Panc1 (cell line): Measurements from ENCODE around the gene SPTSSA. TPM values are rescaled to one million over a fixed set of nuclear protein-coding genes. Genes with fewer than 3 reads are reported as not detected.

ENCODE experiments used
- ATAC-seq: fragments of 200-7000 bp; cut with Tn5 transposase; 2 replicates; pipeline ENCODE4 v1.9.1; 2020; ENCODE audit warnings: mild to moderate bottlenecking, moderate library complexity
- BruUV-seq: library from RNA; stranded (reverse); fragments of 400-500 nt; replicated peaks from 2 replicates; lab custom pipeline; 2021; lab: Mats Ljungman, UMichigan
- CTCF ChIA-PET: fragments of 300-600 bp; sonication (Branson Sonifier 250); formaldehyde crosslinking; loops from one replicate; lab custom pipeline; 2022; ENCODE audit warnings: antibody characterized with exemption; lab: Charles Lee
- POLR2A ChIA-PET: fragments of 300-600 bp; sonication (Branson Sonifier 250); formaldehyde crosslinking; loops from one replicate; lab custom pipeline; 2022; ENCODE audit warnings: antibody characterized with exemption; lab: Charles Lee
- DNase-seq: peaks from one replicate; pipeline ENCODE4 v3.0.0-alpha.2; 2010; ENCODE audit warnings: low read depth, low spot score
- H3K27ac ChIP-seq: 2 replicates; pipeline ENCODE4 v1.5.1; 2011; ENCODE audit warnings: mild to moderate bottlenecking, low read length, inconsistent platforms
- H3K27me3 ChIP-seq: fragments of 200-500 bp; sonication (Bioruptor generic); 2 replicates; pipeline ENCODE4 v1.6.0; 2014; ENCODE audit warnings: low read length, inconsistent platforms; ENCODE audit not compliant: control insufficient read depth, insufficient read depth
- H3K36me3 ChIP-seq: fragments of 200-500 bp; sonication (Bioruptor generic); 2 replicates; pipeline ENCODE4 v1.5.1; 2014; ENCODE audit warnings: inconsistent platforms, mild to moderate bottlenecking, low read length, moderate library complexity; ENCODE audit not compliant: control insufficient read depth, insufficient read depth
- H3K4me1 ChIP-seq: 2 replicates; pipeline ENCODE4 v1.5.1; 2011; ENCODE audit warnings: inconsistent platforms, mild to moderate bottlenecking, low read length, moderate library complexity; ENCODE audit not compliant: control insufficient read depth, insufficient read depth
- H3K4me3 ChIP-seq, 2 experiments: 2 replicates each; pipeline ENCODE4 v1.5.1; 2011 to 2012; ENCODE audit warnings: low read depth in 2 of 2, low read length in 2 of 2, mild to moderate bottlenecking in 2 of 2, inconsistent platforms in 1 of 2, moderate library complexity in 1 of 2
- H3K9me3 ChIP-seq: fragments of 200-500 bp; sonication (Bioruptor generic); 2 replicates; pipeline ENCODE4 v1.5.1; 2014; ENCODE audit warnings: low read depth, mild to moderate bottlenecking, inconsistent platforms, low read length, moderate library complexity; ENCODE audit not compliant: control insufficient read depth, insufficient read depth
- POLR2AphosphoS5 ChIP-seq: IDR thresholded peaks from 2 replicates; pipeline ENCODE4 v1.6.1; 2012; ENCODE audit warnings: mild to moderate bottlenecking, low read depth, low read length, moderate library complexity
- SIN3A ChIP-seq: IDR thresholded peaks from 2 replicates; pipeline ENCODE4 v1.6.1; 2012; ENCODE audit warnings: low read depth, mild to moderate bottlenecking, low read length, moderate library complexity, borderline replicate concordance; ENCODE audit not compliant: insufficient read depth
- TCF7L2 ChIP-seq: IDR thresholded peaks from 2 replicates; pipeline ENCODE4 v1.6.1; 2011; ENCODE audit warnings: mild to moderate bottlenecking, low read depth, low read length, inconsistent platforms
- in situ Hi-C: cut with HindIII; loops from 2 replicates; pipeline ENCODE4 v1.10.0; 2016; ENCODE audit warnings: low sequenced_read_pairs, low pct_unique_long_range_greater_than_20kb
- intact Hi-C: fragments of 100-400 bp; cut with micrococcal nuclease; formaldehyde crosslinking; loops from one replicate; pipeline ENCODE4 v1.10.0; 2022; ENCODE audit not compliant: unreplicated experiment
- total RNA-seq: library from RNA; stranded (reverse); gene quantifications from one replicate; pipeline ENCODE4 v1.2.1, GENCODE V29; 2021; ENCODE audit not compliant: unreplicated experiment
- TF ChIP-seq, protein P1 (sequence below), 2 experiments: IDR thresholded peaks; 2 replicates each; pipeline ENCODE4 v1.6.1; 2011 to 2012; ENCODE audit warnings: low read depth in 2 of 2, control low read depth in 1 of 2, low read length in 1 of 2, mild to moderate bottlenecking in 1 of 2, moderate library complexity in 1 of 2; ENCODE audit not compliant: insufficient read depth in 1 of 2
- TF ChIP-seq, protein P2 (sequence below): fragments of 450-650 bp; IDR thresholded peaks from 2 replicates; pipeline ENCODE4 v1.5.1; 2017; ENCODE audit warnings: mild to moderate bottlenecking

The SPTSSA gene
- total RNA-seq, 1 experiment from 2014 or later: 15.6 TPM

DNA sequence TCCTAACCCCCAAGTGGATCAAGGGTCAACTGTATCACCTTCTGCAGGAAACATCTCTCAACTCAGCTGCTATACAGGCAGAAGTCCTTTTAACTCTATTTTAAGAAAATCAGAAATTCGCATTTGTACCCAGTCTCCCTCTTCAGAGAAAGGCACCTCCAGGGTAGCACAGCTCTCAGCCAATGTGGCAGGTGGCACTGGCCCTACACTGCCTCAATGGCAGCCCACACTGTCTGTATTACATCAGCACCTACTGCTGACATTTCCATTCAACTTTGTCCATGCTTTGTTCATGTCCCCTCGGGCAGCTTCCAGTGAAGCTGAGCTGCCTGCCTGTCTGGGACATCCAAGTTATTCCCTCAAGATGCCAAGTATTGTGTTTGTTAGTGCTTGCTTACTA lies 8.8 kb downstream of the SPTSSA start:
- TF ChIP-seq, protein P1, sequence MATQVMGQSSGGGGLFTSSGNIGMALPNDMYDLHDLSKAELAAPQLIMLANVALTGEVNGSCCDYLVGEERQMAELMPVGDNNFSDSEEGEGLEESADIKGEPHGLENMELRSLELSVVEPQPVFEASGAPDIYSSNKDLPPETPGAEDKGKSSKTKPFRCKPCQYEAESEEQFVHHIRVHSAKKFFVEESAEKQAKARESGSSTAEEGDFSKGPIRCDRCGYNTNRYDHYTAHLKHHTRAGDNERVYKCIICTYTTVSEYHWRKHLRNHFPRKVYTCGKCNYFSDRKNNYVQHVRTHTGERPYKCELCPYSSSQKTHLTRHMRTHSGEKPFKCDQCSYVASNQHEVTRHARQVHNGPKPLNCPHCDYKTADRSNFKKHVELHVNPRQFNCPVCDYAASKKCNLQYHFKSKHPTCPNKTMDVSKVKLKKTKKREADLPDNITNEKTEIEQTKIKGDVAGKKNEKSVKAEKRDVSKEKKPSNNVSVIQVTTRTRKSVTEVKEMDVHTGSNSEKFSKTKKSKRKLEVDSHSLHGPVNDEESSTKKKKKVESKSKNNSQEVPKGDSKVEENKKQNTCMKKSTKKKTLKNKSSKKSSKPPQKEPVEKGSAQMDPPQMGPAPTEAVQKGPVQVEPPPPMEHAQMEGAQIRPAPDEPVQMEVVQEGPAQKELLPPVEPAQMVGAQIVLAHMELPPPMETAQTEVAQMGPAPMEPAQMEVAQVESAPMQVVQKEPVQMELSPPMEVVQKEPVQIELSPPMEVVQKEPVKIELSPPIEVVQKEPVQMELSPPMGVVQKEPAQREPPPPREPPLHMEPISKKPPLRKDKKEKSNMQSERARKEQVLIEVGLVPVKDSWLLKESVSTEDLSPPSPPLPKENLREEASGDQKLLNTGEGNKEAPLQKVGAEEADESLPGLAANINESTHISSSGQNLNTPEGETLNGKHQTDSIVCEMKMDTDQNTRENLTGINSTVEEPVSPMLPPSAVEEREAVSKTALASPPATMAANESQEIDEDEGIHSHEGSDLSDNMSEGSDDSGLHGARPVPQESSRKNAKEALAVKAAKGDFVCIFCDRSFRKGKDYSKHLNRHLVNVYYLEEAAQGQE (IDR thresholded peaks at IDR 0.05; ENCODE audit: insufficient read depth in 1 of 2, low read depth in 2 of 2, low read length in 1 of 2): no peak
- no peak for TF ChIP-seq SIN3A
- Histone ChIP-seq H3K27me3 (no peaks in the 10 kb centered on the region), H3K36me3 (peaks cover 2% of the 10 kb centered on the region; the same call in 1 of the 2 replicates), H3K4me1 (no peaks in the 10 kb centered on the region), H3K27ac (no peak overlapping the region), H3K9me3 (no peaks in the 10 kb centered on the region), H3K4me3 (no peak overlapping the region)
- BruUV-seq: TSS peak; percentile 24
- intact Hi-C loops (no loop called here), in situ Hi-C loops (no loop called here)
- POLR2A ChIA-PET: no interaction called here
- no peak for DNase-seq
- no peak for ATAC-seq
- CTCF ChIA-PET: interaction anchor here (0.7 kb wide), 1 partner anchor 122 kb away, joined by 11 read pairs; no protein-coding TSS in a partner anchor

DNA sequence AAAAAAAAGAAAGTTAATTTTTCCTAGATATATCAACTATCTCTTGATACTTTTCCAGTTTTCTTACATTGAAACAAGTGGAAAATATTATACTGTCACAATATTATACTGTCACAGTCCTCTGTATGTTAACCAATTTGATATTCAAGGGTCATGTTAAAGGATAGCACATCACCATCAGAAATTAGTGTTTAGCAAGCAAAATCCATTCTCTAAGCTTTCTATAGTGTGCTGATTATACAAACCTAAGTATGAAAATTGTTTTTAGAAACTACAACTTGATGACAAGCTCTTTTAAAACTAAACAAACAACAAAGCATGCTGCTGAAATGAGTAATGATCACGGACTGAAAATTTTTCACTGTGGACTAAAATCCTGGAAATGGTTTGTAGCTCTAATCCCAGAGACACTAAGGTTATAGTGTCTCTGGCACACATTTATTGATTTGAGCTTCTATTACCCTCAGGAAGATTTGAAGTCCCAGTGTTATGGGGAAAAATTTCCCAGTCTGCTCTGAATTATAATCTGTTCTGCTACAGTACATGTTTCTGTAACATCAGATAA lies 9.7 kb downstream of the SPTSSA start:
- no peak for ATAC-seq
- CTCF ChIA-PET: no interaction called here

More for the DNA sequence above, 9.7 kb downstream of the SPTSSA start:
- Histone ChIP-seq H3K4me3 (no peak overlapping the region), H3K27me3 (no peaks in the 10 kb centered on the region), H3K27ac (no peak overlapping the region), H3K36me3 (peaks cover 2% of the 10 kb centered on the region; the same call in 1 of the 2 replicates), H3K9me3 (no peaks in the 10 kb centered on the region), H3K4me1 (no peaks in the 10 kb centered on the region)
- intact Hi-C loops: no loop called here
- POLR2A ChIA-PET: no interaction called here
- in situ Hi-C loops: no loop called here
- BruUV-seq: no TSS peak
- DNase-seq: no peak
- TF ChIP-seq, protein P1 (IDR thresholded peaks at IDR 0.05; ENCODE audit: insufficient read depth in 1 of 2, low read depth in 2 of 2, low read length in 1 of 2): no peak
- TF ChIP-seq TCF7L2 (no peak), SIN3A (no peak), POLR2AphosphoS5 (no peak)
- TF ChIP-seq, protein P2, sequence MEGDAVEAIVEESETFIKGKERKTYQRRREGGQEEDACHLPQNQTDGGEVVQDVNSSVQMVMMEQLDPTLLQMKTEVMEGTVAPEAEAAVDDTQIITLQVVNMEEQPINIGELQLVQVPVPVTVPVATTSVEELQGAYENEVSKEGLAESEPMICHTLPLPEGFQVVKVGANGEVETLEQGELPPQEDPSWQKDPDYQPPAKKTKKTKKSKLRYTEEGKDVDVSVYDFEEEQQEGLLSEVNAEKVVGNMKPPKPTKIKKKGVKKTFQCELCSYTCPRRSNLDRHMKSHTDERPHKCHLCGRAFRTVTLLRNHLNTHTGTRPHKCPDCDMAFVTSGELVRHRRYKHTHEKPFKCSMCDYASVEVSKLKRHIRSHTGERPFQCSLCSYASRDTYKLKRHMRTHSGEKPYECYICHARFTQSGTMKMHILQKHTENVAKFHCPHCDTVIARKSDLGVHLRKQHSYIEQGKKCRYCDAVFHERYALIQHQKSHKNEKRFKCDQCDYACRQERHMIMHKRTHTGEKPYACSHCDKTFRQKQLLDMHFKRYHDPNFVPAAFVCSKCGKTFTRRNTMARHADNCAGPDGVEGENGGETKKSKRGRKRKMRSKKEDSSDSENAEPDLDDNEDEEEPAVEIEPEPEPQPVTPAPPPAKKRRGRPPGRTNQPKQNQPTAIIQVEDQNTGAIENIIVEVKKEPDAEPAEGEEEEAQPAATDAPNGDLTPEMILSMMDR: no peak
